Amniotic stem cell (primary cell): ENCODE measurements around the gene ZKSCAN7.
"Not testable (repeated sequence)": the region's sequence is repeated elsewhere in the genome, so short reads cannot be mapped to it uniquely, and the experiment has no call there.

ENCODE experiments used
- DNase-seq: peaks from one replicate; lab custom pipeline; 2025; lab: John Stamatoyannopoulos, UW

Gene ZKSCAN7

DNA sequence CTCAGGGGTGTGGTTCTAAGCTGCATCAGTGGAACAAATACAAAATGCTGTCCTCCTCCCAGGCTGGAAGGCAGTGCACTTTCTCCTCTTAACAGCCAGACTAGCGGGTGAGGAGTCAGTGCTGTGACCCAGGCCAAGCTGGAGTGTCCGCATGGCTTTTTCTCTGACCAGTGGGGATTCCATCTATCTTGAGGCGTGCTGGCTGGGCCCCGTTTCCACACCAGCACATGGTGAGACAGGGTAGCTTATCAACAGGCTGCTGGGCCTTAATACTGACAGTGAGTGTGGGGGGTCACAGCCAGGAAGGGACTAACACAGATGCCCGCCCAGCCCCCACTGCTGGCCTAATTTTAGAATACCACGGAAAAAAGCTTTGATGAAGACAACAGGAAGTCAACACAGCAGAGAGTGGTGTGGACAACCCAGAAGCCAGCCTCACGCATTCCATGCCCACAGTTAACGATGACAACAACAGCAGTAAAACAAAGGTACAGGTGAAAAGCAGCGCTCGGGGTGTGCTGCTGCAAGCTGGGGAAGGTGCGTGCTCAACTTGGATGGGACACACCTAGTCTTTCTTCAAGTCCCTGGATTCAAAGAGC is 22.5 kb downstream of the ZKSCAN7 start:
- DNase-seq, result not testable (repeated sequence)

DNA sequence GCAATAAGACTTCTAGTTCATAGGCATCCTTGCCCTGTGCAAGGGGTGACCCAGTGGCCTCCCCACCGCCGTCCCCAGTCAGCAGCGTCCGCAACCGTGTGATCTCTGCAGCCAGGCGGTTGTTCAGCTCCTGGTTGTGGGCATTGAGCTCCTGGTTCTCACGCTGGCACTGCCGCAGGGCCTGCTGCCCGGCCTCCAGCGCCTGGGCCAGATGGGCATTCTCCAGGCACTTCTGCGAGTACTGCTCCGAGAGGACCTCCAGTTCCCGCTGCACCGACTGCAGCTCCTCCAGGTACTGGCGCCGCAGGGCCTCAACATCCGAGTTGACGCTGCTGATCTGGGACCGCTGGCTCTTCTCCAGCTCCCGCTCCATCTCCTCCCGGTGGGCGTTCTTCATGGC is 23.3 kb downstream of the ZKSCAN7 start:
- DNase-seq, result not testable (repeated sequence)

DNA sequence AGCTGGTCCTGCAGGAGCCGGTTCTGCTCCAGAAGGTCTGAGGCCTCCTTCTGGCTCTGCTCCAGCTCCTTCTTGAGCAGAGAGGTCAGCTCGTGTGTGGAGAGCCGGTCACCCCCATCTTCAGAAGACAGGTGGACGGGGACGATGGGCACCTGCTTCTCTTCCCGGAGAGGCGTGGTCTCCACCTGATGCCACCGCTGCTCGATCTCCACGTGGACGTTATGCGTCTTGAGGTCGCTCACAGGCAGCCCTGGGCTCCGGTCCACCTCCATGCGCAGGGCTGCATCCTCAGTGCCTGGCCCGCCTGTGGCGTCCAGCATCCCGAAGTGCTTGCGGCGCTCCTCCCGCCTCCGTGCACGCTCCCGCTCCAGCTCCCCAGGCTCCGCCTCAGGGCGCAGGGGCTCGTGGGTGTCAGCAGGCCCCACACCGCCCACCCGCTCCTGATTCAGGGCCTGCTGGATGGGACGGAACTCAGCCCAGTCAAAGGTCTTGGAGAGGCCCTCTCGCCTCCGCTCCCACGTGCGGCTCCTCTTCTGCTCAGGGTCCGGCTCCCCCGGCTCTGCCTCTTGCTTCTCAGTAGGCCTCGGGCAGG is 24.0 kb downstream of the ZKSCAN7 start:
- not testable (repeated sequence) for DNase-seq

DNA sequence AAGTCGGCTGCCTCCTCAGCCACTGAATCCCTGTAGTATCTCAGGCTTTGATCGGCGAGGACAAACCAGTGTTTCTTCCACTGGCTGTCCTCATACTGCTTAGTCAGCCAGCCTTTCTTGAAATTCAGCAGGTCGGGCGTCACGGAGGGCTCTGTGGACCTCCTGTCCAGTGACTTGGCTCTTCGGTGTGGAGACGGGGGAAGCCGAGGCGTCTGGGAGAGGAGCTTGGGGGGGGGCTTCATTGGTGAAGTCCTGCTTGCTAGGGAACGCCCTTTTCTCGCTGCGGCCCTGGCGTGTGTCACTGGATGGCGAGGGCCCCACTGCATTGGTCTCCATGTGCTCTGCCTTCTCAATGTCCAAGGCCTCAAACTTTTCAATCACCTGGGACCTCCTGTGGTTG is 24.8 kb downstream of the ZKSCAN7 start:
- DNase-seq, result not testable (repeated sequence)

DNA sequence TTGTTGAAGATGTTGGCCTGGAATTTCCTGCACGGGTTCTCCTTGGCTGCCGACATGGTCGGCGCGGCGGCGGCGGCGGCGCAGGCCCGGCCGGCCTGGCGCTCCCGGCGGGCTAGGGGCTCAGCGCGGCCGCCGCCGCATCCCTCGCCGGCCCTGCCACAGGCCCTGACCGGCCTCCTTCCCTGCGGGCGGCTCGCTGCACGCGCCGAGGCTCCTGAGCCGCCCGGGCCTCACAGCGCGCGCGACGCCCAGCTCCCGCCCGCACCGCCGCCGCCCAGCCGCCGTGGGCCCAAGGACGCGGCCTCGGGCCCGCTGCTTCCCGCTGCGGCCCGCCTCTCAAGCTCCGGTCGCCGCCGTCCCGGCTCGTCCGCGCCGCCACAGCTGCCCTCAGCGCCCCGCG is 26.0 kb downstream of the ZKSCAN7 start:
- not testable (repeated sequence) for DNase-seq

DNA sequence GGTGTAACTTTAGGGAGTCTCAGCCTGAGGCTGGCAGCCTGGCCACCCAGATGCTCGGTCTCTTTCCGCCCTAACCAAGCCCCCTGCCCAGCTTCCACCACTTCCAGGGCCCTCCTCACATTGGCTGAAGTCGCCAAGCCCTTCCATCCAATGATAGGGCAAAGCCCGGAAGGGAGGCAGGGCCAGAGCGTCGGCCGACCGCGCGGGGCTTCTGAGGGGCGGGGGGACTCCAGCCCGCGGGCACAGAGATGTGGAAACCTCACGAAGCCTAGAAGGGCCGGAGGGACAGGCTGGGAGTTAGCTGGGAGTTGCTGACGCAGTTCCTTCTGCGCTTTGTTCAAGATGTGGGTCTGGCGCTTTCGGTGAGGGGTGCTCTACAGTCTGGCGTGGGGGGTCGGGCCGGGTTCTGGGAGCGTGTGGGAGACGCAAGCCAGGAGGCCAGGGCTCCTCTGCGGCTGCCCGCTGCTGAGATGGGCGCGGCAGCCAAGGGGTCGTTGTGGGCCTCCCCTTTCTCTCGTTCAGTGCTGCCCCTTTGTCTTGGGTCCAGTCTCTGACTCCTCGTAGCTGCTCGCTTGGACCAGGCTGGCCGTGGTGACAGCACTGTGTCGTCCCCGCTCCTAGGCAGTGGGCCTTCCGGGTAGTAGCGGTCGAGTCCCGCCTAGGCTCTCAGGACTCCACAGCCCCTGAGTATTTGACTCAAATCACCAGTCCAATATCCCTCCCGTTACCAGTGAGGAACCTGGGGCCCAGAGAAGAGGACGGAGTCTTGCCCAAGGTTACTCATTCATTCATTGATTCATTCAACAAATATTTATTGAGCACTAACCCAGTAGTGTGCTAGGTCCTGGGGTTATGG is 29.9 kb downstream of the ZKSCAN7 start, which contains the start of gene ZNF660:
TSS of gene ZNF660 (plus strand) at position 319 of the 856 bp plus-strand sequence. CDS start 9,230 bp downstream, outside the sequence.
- no peak for DNase-seq

DNA sequence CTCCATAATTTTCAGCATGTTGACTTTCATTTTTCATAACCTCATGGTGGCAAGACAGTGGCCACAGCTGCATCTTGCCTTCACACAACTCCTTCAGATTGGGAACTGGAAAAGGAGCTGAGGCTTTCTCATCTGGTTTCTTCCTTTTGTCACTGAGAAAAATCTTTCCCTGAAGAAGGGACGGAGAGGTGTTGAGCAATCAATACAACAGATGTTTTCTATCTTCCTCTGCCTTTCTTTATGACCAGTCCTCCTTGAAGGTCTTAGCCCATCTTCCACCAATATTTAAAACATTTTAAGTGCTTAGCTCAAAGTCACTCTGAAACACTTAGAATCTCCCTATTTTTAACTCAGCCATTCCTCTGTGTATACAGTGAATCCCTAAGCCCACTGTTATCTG is 41.6 kb downstream of the ZKSCAN7 start:
- no peak for DNase-seq

DNA sequence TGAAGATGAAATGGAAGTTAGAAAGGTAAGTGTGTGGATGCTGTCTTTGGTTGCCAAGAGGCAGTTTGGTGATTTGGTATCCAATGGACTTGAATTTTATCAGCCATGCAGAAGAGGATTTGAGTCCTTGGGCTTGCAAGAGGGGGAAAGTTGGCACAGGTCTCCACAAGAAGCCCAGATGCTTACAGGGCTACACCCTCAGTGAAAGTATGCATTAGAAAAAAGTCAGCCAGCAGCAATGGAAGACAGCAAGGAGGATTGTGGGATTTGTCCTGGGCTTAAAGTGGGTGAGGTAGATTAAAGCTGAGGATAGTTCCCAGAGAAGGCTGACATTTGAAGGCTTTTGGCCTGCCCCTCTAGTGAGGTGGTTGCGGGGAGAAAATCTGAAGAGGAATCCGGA is 46.8 kb downstream of the ZKSCAN7 start:
- no peak for DNase-seq

DNA sequence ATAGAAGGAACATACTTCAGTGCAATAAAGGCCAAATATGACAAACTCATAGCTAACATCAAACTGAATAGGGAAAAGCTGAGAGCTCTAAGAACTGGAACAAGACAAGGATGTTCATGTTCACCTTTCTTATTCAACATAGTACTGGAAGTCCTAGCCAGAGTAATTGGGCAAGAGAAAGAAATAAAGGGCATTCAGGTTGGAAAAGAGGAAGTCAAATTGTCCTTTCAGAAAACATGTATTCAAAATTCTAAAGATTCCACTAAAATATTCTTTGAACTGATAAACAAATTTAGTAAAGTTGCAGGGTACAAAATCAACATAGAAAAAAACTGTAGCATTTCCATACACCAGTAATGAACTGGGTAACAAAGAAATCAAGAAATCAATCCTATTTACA is 57.7 kb downstream of the ZKSCAN7 start:
- no peak for DNase-seq
